T-helper 2 cell treated with Interferon-gamma antibody and Interleukin-4, amounts not matched to agents 100 ng/mL and 5 ng/mL, for 36 hours (primary cell): ENCODE measurements around the gene CWC25. TPM values are rescaled to one million over a fixed set of nuclear protein-coding genes. Genes with fewer than 3 reads are reported as not detected.

ENCODE experiments used
- total RNA-seq: library from RNA; stranded (reverse); gene quantifications from 2 replicates; pipeline ENCODE4 v1.2.3, GENCODE V29; 2022

CWC25 gene
- total RNA-seq, 1 donor from 2014 or later, result 29.8 TPM

Other genes with a start within 250 kb of the CWC25 start
- 0.14 TPM in 1 of 2 replicates, not detected in the other for gene SRCIN1, start 219.4 kb downstream of the CWC25 start, total RNA-seq
- gene EPOP, start 150.4 kb downstream of the CWC25 start, total RNA-seq, result 7.2 and 7.3 TPM in 2 replicates
- 207 and 213 TPM in 2 replicates for gene MLLT6, start 120.0 kb downstream of the CWC25 start, total RNA-seq
- 47.0 and 47.5 TPM in 2 replicates for gene CISD3, start 95.0 kb downstream of the CWC25 start, total RNA-seq
- gene PCGF2, start 77.0 kb downstream of the CWC25 start, total RNA-seq, result 1.7 and 2.2 TPM in 2 replicates
- gene PSMB3, start 72.6 kb downstream of the CWC25 start, total RNA-seq, result 277 and 284 TPM in 2 replicates
- gene PIP4K2B, start 25.8 kb downstream of the CWC25 start, total RNA-seq, result 40.6 and 41.4 TPM in 2 replicates
- gene RPL23, start 28.4 kb upstream of the CWC25 start, total RNA-seq, result 1,220 and 1,230 TPM in 2 replicates
- gene LASP1, start 44.7 kb upstream of the CWC25 start, total RNA-seq, result 166 and 169 TPM in 2 replicates
- not detected in 2 replicates for gene FBXO47, start 142.1 kb upstream of the CWC25 start, total RNA-seq